Measurements from ENCODE around the gene STPG4. TPM values are rescaled to one million over a fixed set of nuclear protein-coding genes. Genes with fewer than 3 reads are reported as not detected.

STPG4 gene
- total RNA-seq, 6 experiments from 2014 or later = 0.19 to 0.40 (median 0.25) TPM; not detected in 3

GRCh38 chr2:47160211-47160610 lies 5.1 kb upstream of the STPG4 start:
- H3K4me1 Mint-ChIP-seq (ENCODE audit: low read depth) = peaks cover 55% of the 10 kb centered on the region
- no peak for TF ChIP-seq CTCF (IDR thresholded peaks at IDR 0.05)
- no peak for DNase-seq
- no peak overlapping the region for H3K4me3 Mint-ChIP-seq
- H3K9me3 Mint-ChIP-seq = no peaks in the 10 kb centered on the region
- H3K27ac Mint-ChIP-seq = peak overlapping the region; percentile 66; the same call in 1 of the 2 replicates
- peaks cover 54% of the 10 kb centered on the region for H3K36me3 Mint-ChIP-seq (ENCODE audit: low read depth)
- no peaks in the 10 kb centered on the region; the same call in 1 of the 2 replicates for H3K27me3 Mint-ChIP-seq (ENCODE audit: insufficient read depth)

GRCh38 chr2:47159627-47160026 lies 4.5 kb upstream of the STPG4 start:
- TF ChIP-seq CTCF (IDR thresholded peaks at IDR 0.05) = no peak
- H3K4me1 Mint-ChIP-seq (ENCODE audit: low read depth) = peaks cover 49% of the 10 kb centered on the region
- H3K27ac Mint-ChIP-seq = peak overlapping the region; percentile 66
- DNase-seq = no peak
- H3K9me3 Mint-ChIP-seq = no peaks in the 10 kb centered on the region
- no peaks in the 10 kb centered on the region; the same call in 1 of the 2 replicates for H3K27me3 Mint-ChIP-seq (ENCODE audit: insufficient read depth)
- H3K36me3 Mint-ChIP-seq (ENCODE audit: low read depth) = peaks cover 54% of the 10 kb centered on the region
- no peak overlapping the region; the same call in 1 of the 2 replicates for H3K4me3 Mint-ChIP-seq

- no peak for TF ChIP-seq CTCF (IDR thresholded peaks at IDR 0.05)
- Mint-ChIP-seq H3K27me3 (ENCODE audit: insufficient read depth) (no peaks in the 10 kb centered on the region; the same call in 1 of the 2 replicates), H3K9me3 (no peaks in the 10 kb centered on the region), H3K4me3 (no peak overlapping the region), H3K36me3 (ENCODE audit: low read depth) (peaks cover 54% of the 10 kb centered on the region), H3K27ac (no peak overlapping the region), H3K4me1 (ENCODE audit: low read depth) (peaks cover 43% of the 10 kb centered on the region)
- no peak for DNase-seq
Measured at GRCh38 chr2:47158576-47158975, 3.5 kb upstream of the STPG4 start.

GRCh38 chr2:47152803-47153202 lies 2.3 kb downstream of the STPG4 start:
- Mint-ChIP-seq H3K9me3 (no peaks in the 10 kb centered on the region), H3K36me3 (ENCODE audit: low read depth) (peaks cover 36% of the 10 kb centered on the region), H3K4me1 (ENCODE audit: low read depth) (peaks cover 9% of the 10 kb centered on the region; the same call in 1 of the 2 replicates), H3K4me3 (no peak overlapping the region), H3K27me3 (ENCODE audit: insufficient read depth) (no peaks in the 10 kb centered on the region; the same call in 1 of the 2 replicates), H3K27ac (no peak overlapping the region; the same call in 1 of the 2 replicates)
- no peak for TF ChIP-seq CTCF (IDR thresholded peaks at IDR 0.05)
- DNase-seq = no peak

- Mint-ChIP-seq H3K36me3 (ENCODE audit: low read depth) (peaks cover 23% of the 10 kb centered on the region), H3K27me3 (ENCODE audit: insufficient read depth) (no peaks in the 10 kb centered on the region; the same call in 1 of the 2 replicates), H3K4me3 (no peak overlapping the region), H3K9me3 (no peaks in the 10 kb centered on the region), H3K4me1 (ENCODE audit: low read depth) (no peaks in the 10 kb centered on the region), H3K27ac (no peak overlapping the region)
- no peak for TF ChIP-seq CTCF (IDR thresholded peaks at IDR 0.05)
- DNase-seq = no peak
Measured at GRCh38 chr2:47150175-47150574, 4.9 kb downstream of the STPG4 start.
